ENCODE measurements around the gene SPACA7.

SPACA7 gene

DNA sequence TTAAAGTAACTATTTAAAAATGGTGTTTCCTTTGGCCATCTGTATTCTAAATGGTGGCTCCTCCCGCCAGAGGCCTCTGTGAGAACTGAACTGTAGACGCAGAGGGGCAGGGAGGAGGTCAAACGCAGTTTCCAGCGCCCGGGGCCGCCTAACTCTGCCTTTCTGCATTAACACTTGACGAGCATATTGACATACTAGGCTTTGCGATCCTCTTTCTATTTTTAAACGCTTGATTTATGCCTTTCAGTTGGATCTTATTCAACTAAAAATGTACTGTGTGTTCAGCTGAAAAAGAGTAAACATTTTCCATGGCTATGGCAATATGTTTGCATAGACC lies 74.7 kb downstream of the SPACA7 start:
- H3K27me3 ChIP-seq: no peaks in the 10 kb centered on the region
- H3K9me3 ChIP-seq: no peaks in the 10 kb centered on the region
- H3K27ac ChIP-seq: no peak overlapping the region
- no peaks in the 10 kb centered on the region for H3K36me3 ChIP-seq
- H3K4me1 ChIP-seq (ENCODE audit: control insufficient read depth in 1 of 2, insufficient read depth in 1 of 2, low read depth in 1 of 2, low read length in 1 of 2): no peaks in the 10 kb centered on the region
- H3K4me3 ChIP-seq (ENCODE audit: low read depth in 1 of 2, low read length in 1 of 2): no peak overlapping the region
- TF ChIP-seq, protein P1, sequence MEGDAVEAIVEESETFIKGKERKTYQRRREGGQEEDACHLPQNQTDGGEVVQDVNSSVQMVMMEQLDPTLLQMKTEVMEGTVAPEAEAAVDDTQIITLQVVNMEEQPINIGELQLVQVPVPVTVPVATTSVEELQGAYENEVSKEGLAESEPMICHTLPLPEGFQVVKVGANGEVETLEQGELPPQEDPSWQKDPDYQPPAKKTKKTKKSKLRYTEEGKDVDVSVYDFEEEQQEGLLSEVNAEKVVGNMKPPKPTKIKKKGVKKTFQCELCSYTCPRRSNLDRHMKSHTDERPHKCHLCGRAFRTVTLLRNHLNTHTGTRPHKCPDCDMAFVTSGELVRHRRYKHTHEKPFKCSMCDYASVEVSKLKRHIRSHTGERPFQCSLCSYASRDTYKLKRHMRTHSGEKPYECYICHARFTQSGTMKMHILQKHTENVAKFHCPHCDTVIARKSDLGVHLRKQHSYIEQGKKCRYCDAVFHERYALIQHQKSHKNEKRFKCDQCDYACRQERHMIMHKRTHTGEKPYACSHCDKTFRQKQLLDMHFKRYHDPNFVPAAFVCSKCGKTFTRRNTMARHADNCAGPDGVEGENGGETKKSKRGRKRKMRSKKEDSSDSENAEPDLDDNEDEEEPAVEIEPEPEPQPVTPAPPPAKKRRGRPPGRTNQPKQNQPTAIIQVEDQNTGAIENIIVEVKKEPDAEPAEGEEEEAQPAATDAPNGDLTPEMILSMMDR (IDR thresholded peaks at IDR 0.05): no peak

DNA sequence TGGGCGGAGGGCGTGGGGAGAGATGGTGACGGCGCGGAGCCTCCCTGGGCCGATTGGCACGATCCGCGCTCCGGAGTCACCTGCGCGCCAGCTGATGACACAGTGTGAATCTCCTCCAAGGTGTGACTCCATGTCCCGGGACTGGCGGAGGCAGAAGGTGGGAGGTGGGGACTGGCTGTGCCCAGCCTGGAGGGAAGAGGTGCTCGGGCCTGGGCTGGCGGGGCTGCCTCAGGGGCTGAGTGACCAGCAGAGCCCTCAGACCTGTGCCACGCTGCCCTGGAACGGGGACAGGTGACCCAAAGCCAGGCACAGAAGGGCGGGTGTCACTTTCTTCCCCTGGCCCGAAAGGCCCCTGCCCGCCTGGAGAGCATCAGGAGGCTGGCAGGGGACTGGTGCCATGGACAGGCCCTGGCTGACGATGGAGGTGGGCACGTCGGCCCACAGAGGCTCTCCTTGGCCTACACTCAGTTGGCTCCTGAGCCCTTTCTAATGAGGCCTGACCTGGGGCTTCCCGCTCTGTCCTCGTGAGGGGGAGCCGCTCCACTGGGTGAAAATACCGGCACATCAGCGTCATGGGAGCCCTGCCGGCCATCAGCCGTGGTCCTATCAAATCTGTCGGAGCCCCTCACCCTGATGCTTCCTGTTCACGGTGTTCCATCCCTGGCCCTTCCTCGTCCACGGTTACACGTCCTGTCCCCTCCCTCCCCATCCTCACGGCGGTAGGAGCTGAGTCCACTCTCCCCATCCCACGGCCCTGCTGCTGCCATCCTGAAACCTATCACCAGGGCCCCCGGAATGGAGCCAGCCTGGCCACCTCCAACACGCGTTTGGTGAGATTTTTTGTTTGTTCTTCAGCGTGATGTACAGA lies 75.6 kb downstream of the SPACA7 start:
- Histone ChIP-seq H3K36me3 (no peaks in the 10 kb centered on the region), H3K9me3 (no peaks in the 10 kb centered on the region), H3K4me3 (ENCODE audit: low read depth in 1 of 2, low read length in 1 of 2) (no peak overlapping the region), H3K27me3 (no peaks in the 10 kb centered on the region), H3K27ac (no peak overlapping the region), H3K4me1 (ENCODE audit: control insufficient read depth in 1 of 2, insufficient read depth in 1 of 2, low read depth in 1 of 2, low read length in 1 of 2) (no peaks in the 10 kb centered on the region)
- TF ChIP-seq, protein P1 (IDR thresholded peaks at IDR 0.05): no peak

DNA sequence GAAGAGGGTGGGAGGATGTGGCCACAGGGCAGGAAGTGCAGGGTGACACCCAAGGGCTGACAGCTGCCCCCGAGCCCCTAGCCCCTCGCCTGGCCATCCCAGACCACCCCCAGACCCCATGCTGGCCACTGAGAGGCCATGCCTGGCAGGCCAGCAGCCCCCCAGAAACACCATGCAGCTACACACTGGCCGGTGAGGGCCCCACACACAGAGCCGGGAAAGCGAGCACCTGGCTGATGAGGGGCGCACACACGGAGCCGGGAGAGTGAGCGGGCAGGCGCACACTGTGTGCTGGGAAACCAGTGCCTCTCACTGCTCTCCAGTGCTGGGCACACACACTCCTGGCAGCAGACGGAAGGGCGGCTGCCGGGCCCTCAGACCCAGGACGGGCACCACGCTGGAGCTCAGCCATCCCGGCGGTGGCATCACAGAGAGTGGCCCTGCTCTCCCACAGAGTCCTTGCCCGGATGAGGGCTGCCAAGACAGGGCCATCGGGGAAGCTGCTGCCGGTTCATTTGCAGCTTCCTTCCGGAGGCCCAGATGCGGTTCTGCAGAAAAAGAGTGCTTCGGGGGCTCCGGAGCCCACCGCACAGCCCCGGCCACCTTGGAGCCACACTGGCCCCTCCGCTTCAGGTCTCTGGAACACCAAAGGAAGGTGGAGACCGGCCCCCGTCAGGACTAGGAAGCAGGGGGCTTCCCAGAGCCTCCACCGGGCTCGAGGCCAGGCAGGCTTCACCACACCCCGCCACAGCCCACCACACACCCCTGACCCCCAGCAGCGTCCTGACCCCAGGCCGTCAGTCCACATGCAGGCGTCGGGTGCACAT lies 76.4 kb downstream of the SPACA7 start:
- no peaks in the 10 kb centered on the region for H3K36me3 ChIP-seq
- TF ChIP-seq, protein P1 (IDR thresholded peaks at IDR 0.05): no peak
- H3K4me3 ChIP-seq (ENCODE audit: low read depth in 1 of 2, low read length in 1 of 2): no peak overlapping the region
- H3K27ac ChIP-seq: no peak overlapping the region
- no peaks in the 10 kb centered on the region for H3K9me3 ChIP-seq
- H3K4me1 ChIP-seq (ENCODE audit: control insufficient read depth in 1 of 2, insufficient read depth in 1 of 2, low read depth in 1 of 2, low read length in 1 of 2): no peaks in the 10 kb centered on the region
- H3K27me3 ChIP-seq: no peaks in the 10 kb centered on the region

DNA sequence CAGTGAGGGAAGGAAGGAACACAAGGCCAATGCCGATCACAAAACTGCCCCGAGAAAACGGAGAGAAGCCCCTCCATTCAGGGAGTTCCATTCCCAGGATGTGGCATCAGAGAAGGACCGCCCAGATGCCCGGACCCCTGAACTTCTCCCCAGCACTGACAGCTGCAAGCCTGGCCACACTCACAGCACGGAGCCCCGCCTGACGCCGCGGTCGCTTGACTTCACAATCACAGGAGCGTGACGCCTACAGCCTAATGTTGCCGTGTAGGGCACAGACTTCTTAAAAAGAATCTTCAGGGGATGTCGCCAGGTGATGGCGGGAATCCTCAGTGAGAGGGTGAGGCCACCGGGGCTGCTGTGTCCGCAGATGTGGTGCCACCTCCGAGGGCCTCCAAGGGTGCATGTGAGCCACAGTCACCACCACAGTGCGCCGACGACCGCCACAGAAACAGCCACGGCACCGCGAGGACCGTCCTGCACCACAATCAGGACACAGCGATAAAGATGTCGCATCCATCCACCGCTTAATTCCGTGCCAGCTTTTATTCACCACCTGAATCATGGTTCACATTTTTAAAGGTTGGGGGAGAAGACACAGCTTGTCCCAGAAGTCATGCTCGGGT lies 77.2 kb downstream of the SPACA7 start:
- Histone ChIP-seq H3K36me3 (no peaks in the 10 kb centered on the region), H3K9me3 (no peaks in the 10 kb centered on the region), H3K27ac (no peak overlapping the region), H3K27me3 (no peaks in the 10 kb centered on the region), H3K4me3 (ENCODE audit: low read depth in 1 of 2, low read length in 1 of 2) (no peak overlapping the region), H3K4me1 (ENCODE audit: control insufficient read depth in 1 of 2, insufficient read depth in 1 of 2, low read depth in 1 of 2, low read length in 1 of 2) (no peaks in the 10 kb centered on the region)
- TF ChIP-seq, protein P1 (IDR thresholded peaks at IDR 0.05): no peak

DNA sequence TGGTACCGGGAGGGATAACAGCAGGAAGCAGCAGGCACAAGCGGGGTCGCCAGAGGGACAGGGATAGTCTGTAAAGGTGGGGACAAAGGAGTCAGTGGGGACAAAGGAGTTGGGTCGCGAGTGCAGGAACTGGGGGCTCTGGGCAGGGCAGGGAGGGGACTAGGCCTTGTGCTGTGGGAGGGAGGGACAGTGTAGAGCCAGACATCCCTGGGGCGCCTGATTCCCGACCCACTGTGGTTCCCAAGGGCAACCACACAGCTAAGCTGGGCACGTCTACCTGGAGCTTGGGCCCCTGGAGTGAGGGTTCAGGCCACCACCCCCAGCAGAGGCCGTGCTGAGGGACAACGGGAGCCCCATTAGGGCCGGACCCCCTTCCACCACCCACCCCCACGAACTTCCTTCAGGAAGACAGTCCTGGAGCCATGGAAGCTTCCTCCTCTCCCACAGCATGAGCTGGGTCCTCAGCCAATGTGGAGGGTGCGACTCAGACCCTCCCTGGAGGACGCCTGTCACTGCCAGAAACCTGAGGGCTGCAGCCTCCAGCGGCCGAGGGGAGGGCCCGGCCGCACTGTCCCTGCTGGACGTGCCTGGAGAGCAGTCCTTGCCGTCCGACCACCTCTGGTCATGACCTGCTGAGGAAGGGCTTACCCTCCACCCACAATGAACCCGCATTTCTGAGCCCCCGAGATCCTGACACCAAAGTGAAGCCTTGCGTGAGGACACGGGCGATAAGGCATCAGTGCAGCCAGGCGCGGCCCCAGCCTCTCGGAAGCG lies 77.9 kb downstream of the SPACA7 start:
- H3K27ac ChIP-seq: no peak overlapping the region
- H3K4me3 ChIP-seq (ENCODE audit: low read depth in 1 of 2, low read length in 1 of 2): no peak overlapping the region
- H3K27me3 ChIP-seq: no peaks in the 10 kb centered on the region
- TF ChIP-seq, protein P1 (IDR thresholded peaks at IDR 0.05): no peak
- H3K9me3 ChIP-seq: no peaks in the 10 kb centered on the region
- no peaks in the 10 kb centered on the region for H3K4me1 ChIP-seq (ENCODE audit: control insufficient read depth in 1 of 2, insufficient read depth in 1 of 2, low read depth in 1 of 2, low read length in 1 of 2)
- no peaks in the 10 kb centered on the region for H3K36me3 ChIP-seq
